ENCODE data around the gene OPRD1.
A peak's percentile ranks its signal among the peaks of the same experiment; 100 is the strongest.

OPRD1 gene

GRCh38 chr1:28915031-28915895, 103.3 kb downstream of the OPRD1 start:
- DNase-seq, result peak; percentile 40

GRCh38 chr1:28917757-28918118, 105.8 kb downstream of the OPRD1 start:
- DNase-seq, result no peak
